Measurements from ENCODE around the gene AGBL1.
"Not testable (repeated sequence)": the region's sequence is repeated elsewhere in the genome, so short reads cannot be mapped to it uniquely, and the experiment has no call there.

The AGBL1 gene

GRCh38 chr15:86087808-86088207, 8.1 kb downstream of the AGBL1 start:
- DNase-seq = no peak

- DNase-seq = no peak
Observed at GRCh38 chr15:86089422-86089821, 9.8 kb downstream of the AGBL1 start.

- DNase-seq = no peak
Observed at GRCh38 chr15:86101818-86102217, 22.1 kb downstream of the AGBL1 start.

- DNase-seq = no peak
Observed at GRCh38 chr15:86103825-86104224, 24.2 kb downstream of the AGBL1 start.

- no peak for DNase-seq
Observed at GRCh38 chr15:86106306-86106705, 26.6 kb downstream of the AGBL1 start.

GRCh38 chr15:86115145-86115801, 35.6 kb downstream of the AGBL1 start:
- no peak for DNase-seq

- DNase-seq = no peak
Observed at GRCh38 chr15:86121568-86122225, 42.0 kb downstream of the AGBL1 start.

GRCh38 chr15:86122691-86123391, 43.2 kb downstream of the AGBL1 start:
- DNase-seq = not testable (repeated sequence)

GRCh38 chr15:86125775-86126174, 46.1 kb downstream of the AGBL1 start:
- DNase-seq = no peak

- DNase-seq = no peak
Observed at GRCh38 chr15:86127547-86127946, 47.9 kb downstream of the AGBL1 start.

- DNase-seq = no peak
Observed at GRCh38 chr15:86135041-86135440, 55.4 kb downstream of the AGBL1 start.

- no peak for DNase-seq
Observed at GRCh38 chr15:86136861-86137260, 57.2 kb downstream of the AGBL1 start.

GRCh38 chr15:86138798-86139197, 59.1 kb downstream of the AGBL1 start:
- no peak for DNase-seq

GRCh38 chr15:86139828-86140227, 60.2 kb downstream of the AGBL1 start:
- peak; percentile 18 for DNase-seq

GRCh38 chr15:86154705-86155104, 75.0 kb downstream of the AGBL1 start:
- DNase-seq = no peak

GRCh38 chr15:86155551-86155950, 75.9 kb downstream of the AGBL1 start:
- no peak for DNase-seq

GRCh38 chr15:86157606-86158293, 78.1 kb downstream of the AGBL1 start:
- DNase-seq = no peak

- no peak for DNase-seq
Observed at GRCh38 chr15:86159468-86159867, 79.8 kb downstream of the AGBL1 start.

GRCh38 chr15:86161250-86161649, 81.6 kb downstream of the AGBL1 start:
- DNase-seq = no peak

- no peak for DNase-seq
Observed at GRCh38 chr15:86162172-86162591, 82.5 kb downstream of the AGBL1 start.

GRCh38 chr15:86162641-86163040, 83.0 kb downstream of the AGBL1 start:
- DNase-seq = no peak

GRCh38 chr15:86163816-86164215, 84.1 kb downstream of the AGBL1 start:
- DNase-seq = no peak

- no peak for DNase-seq
Observed at GRCh38 chr15:86164232-86164898, 84.7 kb downstream of the AGBL1 start.
